Ascending aorta (tissue), 2 donors: ENCODE results near the gene JDP2. TPM values are rescaled to one million over a fixed set of nuclear protein-coding genes. Genes with fewer than 3 reads are reported as not detected.
A peak's percentile ranks its signal among the peaks of the same experiment; 100 is the strongest.

Experiments
- DNase-seq, 2 donors: peaks; one replicate each; pipeline ENCODE4 v3.0.0-alpha.2; 2019; ENCODE audit warnings: low spot score in 2 of 2
- H3K27ac ChIP-seq, 2 donors: fragments of 200-600 bp; sonication (generic); one replicate each; pipeline ENCODE4 v1.5.1; 2016 to 2017; ENCODE audit warnings: mild to moderate bottlenecking in 1 of 2
- H3K27me3 ChIP-seq: fragments of 200-600 bp; sonication (generic); one replicate; pipeline ENCODE4 v1.5.1; 2017
- H3K36me3 ChIP-seq, 2 donors: fragments of 200-600 bp; sonication (generic); one replicate each; pipeline ENCODE4 v1.5.1; 2016
- H3K4me1 ChIP-seq, 2 donors: fragments of 200-600 bp; sonication (generic); one replicate each; pipeline ENCODE4 v1.5.1; 2016 to 2017; ENCODE audit warnings: mild to moderate bottlenecking in 1 of 2
- H3K4me3 ChIP-seq, 2 donors: fragments of 200-600 bp; sonication (generic); one replicate each; pipeline ENCODE4 v1.5.1; 2016 to 2017; ENCODE audit warnings: mild to moderate bottlenecking in 1 of 2
- H3K9me3 ChIP-seq, 2 donors: fragments of 200-600 bp; sonication (generic); one replicate each; pipeline ENCODE4 v1.5.1; 2016
- CTCF ChIP-seq, 3 experiments: fragments of 200-600 bp in 2 of 3; fragments of 450-650 bp in 1 of 3; sonication (generic) in 2 of 3; IDR thresholded peaks; one replicate each; pipeline ENCODE4 v1.5.1; 2016 to 2019; ENCODE audit warnings: antibody characterized with exemption in 3 of 3, mild to moderate bottlenecking in 1 of 3, moderate library complexity in 1 of 3
- intact Hi-C: fragments of 100-400 bp; cut with DNase I; formaldehyde crosslinking; loops from one replicate; pipeline ENCODE4 v1.15.1; 2023
- total RNA-seq: library from RNA; depleted of rRNA; stranded (reverse); fragments of >200 nt; gene quantifications from one replicate; pipeline ENCODE4 v1.1.0, GENCODE V29; 2016

JDP2 gene
- total RNA-seq, 1 donor from 2014 or later = 213 TPM

GRCh38 chr14:75522224-75522982 lies 94.6 kb downstream of the JDP2 start, which contains the start of gene BATF:
TSS of gene BATF (plus strand) at chr14:75522469. CDS start at chr14:75522683, 214 bp downstream.
- Histone ChIP-seq H3K4me3 (peak within 1 kb of the TSS in 1 of 2 donors; percentile 52), H3K27ac (no peak within 1 kb of the TSS), H3K4me1 (no peaks in the 10 kb centered on the region), H3K27me3 (no peaks in the 10 kb centered on the region), H3K9me3 (no peaks in the 10 kb centered on the region), H3K36me3 (no peaks in the 10 kb centered on the region)
- intact Hi-C loops = no loop called here
- no peak for TF ChIP-seq CTCF (IDR thresholded peaks at IDR 0.05)
- peak in 1 of 2 donors; percentile 16 for DNase-seq

GRCh38 chr14:75522983-75523318 lies 95.1 kb downstream of the JDP2 start:
- intact Hi-C loops = no loop called here
- Histone ChIP-seq H3K9me3 (no peaks in the 10 kb centered on the region), H3K27me3 (no peaks in the 10 kb centered on the region), H3K27ac (no peak overlapping the region), H3K4me3 (peak overlapping the region in 1 of 2 donors; percentile 52), H3K4me1 (no peaks in the 10 kb centered on the region), H3K36me3 (no peaks in the 10 kb centered on the region)
- TF ChIP-seq CTCF (IDR thresholded peaks at IDR 0.05) = no peak
- no peak for DNase-seq

Other genes with a start within 250 kb of the JDP2 start
- 4,268 TPM for gene FOS, start 149.2 kb upstream of the JDP2 start, total RNA-seq
- not detected for gene BATF, start 94.4 kb downstream of the JDP2 start, total RNA-seq
- gene FLVCR2, start 150.6 kb downstream of the JDP2 start, total RNA-seq = 3.4 TPM
- gene ERG28, start 232.9 kb downstream of the JDP2 start, total RNA-seq = 2.3 TPM
- 43.1 TPM for gene TTLL5, start 233.2 kb downstream of the JDP2 start, total RNA-seq